HG02885 (cell line): ENCODE data around the gene CAMTA1.

Experiments used
- ATAC-seq: cut with Tn5 transposase; IDR thresholded peaks from one replicate; pipeline ENCODE4 v1.9.1; 2021; ENCODE audit warnings: mild to moderate bottlenecking; ENCODE audit not compliant: unreplicated experiment, poor library complexity

Gene CAMTA1

DNA sequence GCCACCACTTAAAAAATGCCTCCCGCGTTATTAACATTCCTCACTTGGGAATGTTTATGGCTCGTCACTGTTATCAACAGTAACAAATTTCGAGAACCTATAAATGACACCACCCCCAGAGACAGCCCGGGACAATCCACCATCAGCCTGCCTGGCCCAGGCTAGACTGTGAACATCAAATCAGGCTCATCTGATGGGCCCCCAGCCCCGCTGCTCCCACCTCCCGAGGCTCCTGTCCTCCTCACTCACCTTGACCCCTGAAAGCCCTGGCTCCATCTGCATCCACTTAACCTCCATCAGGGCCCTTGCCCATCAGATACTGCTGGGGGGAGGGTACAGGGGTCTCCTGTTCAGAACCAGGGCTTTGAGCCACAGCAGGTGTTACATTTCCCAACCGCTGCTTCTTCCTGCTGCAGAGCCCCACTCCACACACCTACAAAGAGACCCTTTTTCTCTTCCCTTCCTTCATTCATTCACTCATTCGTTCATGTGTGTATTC is 829.4 kb downstream of the CAMTA1 start:
- no peak for ATAC-seq

DNA sequence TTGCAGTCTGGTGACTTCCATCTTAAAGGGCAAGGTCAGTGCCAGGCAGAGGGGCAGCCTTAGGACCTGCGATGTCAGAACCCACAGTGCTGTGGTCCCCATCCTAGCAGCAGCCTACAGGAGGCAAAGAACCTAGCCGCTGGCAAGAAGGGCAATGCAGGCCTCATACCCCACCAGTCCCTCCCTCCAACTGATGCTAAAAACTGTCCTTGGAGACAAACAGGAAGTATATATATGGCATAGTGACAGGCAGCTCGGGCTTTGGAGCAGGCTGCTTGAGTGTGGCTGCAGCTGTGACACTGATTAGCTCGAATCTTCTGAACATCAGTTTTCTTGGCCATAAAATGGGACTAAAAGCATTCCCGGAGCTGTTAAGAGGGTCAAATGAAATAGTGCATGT is 829.9 kb downstream of the CAMTA1 start:
- no peak for ATAC-seq

DNA sequence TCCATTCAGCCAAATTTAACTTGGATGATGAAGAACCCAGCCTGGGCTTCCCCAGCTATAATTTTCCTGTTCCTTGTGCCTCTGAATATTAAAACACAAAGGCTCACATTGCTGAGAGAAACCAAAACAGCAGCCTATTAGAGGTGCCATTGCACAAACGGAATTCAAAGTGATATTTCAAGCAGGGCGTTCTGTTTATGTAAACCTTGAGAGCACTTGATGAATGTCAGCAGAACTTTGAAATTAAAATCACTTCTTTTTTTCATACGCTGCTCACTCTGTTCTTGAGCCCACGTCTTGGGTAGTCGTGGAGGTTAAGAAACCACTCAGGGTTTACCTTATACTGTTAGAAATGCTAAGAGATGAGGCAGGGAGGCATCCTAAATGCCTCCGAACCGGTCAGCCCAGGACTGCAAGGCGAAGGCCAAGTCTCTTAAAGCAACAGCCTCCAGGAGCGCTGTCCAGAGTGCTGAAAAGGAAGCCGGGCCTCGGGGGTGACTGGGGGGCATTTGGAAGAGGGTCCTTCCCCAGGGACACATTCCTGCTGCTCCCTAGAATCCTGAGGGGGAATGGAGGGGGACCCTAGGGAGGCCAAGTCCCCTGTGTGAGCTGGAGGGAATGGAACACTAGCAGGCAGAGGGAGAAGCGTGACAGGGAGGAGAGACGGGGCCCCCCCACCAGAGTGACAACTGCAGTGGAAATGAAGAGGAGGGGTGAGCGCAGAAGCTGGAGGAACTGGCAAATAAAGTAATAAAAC is 831.0 kb downstream of the CAMTA1 start:
- no peak for ATAC-seq

DNA sequence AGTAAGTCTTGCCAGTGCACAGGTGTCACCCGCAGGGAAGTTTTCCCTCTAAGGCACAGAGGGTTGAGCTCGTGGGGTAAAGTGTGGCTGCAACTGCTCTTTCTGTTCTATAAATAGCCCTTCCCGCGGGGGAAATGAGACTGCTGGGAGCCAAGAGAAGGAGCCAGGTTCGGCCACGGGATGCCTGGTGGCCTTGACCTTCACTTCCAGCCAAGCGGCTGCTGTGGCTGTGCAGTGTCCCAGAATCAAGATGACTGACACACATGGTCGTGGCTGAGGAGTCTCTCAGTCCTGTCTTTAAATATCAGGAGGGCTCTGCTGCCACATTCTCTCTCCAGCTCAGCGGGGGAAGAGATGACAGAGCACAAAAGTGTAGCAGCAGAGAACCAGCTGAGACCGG is 831.7 kb downstream of the CAMTA1 start:
- no peak for ATAC-seq

DNA sequence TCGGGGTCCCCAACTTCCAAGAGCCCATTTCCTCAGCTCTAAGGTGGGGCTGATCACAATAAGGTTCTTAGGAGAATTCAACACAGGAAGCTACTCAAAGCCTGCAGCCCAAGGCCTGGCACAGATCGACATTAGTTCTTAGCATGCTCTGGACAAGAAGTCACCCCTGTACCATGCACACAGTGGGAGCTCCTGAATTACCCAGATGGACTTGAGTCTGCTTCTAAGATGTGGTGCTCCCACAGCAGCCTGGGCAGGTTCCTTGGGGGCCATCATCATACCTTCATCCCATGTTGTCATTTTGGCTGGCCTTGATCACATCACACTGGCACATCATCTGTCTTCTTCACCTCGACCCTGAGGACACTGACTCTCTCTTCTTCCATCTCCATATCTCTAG is 832.6 kb downstream of the CAMTA1 start:
- no peak for ATAC-seq

DNA sequence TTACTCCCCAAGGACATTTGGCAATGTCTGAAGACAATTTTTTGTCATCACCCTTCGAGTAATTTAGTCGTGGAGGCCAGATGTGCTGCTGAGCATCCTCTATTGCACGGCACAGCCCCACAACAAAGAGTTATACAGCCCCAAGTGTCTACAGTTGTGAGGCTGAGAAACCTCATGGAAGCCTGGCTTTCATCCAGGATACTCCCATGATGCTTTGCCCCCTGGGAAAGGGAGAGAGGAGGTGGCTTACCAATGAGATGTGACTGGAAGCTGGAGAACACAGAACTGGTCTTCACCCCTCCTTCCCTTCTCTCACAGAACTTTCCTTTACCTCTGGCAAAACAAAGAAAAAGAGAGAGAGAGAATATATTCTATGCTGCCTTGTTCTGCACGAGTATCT is 834.9 kb downstream of the CAMTA1 start:
- ATAC-seq: no peak

DNA sequence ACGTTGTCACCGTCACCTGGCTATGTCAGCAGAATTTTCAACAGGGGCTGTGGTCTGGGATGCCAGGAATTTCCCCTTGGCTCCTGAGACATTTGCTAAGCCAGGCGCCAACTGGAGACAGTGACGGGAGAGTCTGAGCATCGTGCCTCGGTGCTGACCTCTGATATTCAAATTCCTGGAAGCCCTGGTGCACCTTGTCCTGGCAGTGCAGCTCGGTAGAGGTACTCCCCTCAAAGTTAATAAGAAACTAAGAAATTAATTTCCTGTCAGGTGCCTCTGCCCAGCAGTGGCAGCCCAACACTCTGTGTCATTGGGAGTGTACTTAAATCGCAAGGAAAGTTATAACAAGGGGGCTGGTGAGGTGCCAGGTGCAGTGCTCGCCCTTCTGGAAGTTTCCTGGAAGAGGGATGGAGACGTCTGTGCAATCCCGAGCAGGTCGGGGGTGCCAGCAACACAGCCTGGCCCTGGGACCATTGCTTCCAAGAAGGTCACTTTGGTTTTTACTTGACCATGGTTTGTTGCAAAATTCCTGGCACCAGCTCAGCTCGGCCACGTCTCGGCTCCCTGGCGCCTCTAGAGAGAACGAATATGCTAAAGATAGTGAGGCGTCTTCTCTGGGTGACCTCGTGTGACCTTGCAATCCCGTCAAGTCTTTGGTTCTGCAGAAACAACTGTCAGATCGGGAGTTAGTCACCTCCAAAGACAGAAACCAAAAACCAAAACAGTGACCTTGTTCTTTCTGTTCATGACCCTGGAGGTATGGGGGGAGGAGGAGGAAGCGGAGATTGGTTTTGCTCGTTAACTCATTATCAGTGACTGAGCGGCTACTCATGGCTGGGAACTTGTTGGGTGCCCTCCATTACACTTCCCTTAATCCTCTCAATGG is 836.3 kb downstream of the CAMTA1 start:
- no peak for ATAC-seq

DNA sequence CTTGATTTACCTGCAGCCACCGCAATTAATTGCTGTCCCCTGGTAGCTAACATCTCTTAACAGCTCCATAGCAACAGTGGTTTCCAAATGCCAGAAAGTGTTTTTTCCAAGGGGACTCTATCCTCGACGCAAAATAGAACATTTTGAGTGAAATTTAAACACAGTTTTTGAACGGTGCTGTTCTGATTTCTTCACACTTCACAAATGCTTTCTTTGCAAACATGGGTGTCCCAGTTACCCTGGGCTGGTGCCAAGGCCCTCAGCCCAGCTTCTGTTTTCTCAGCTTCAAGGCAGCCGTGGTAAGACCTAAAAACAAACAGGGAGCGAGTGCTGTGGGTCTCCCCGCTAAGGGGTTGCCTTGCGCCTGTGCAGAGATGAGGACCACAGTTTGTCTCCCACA is 838.6 kb downstream of the CAMTA1 start:
- ATAC-seq: no peak

DNA sequence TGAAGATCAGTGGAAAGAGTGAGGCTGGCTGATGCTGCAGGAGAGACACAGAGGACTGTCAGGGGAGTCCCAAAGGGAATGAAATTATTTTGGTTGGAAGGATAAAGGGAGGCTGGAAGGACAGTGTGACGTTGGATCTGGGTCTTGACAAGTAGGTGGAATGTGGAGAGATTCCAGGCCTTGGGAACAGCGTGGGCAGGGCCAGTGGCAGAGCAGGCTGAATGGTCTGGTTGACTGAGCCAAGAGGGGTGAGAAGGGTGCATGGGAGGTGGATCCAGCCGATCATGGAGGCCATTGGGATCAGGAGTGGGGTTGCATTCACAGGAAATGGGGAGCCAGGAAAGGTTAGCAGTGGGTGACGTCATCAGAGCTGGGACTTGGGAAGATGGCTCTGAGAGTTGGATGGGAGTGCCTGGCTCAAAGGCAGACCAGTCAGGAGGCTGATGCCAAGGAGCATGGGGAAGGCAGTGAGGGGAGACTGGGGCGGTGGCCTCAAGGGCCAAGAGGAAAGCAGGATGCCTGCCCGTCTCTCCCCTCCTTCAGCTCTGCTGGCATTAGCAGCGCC is 839.6 kb downstream of the CAMTA1 start:
- ATAC-seq: no peak

DNA sequence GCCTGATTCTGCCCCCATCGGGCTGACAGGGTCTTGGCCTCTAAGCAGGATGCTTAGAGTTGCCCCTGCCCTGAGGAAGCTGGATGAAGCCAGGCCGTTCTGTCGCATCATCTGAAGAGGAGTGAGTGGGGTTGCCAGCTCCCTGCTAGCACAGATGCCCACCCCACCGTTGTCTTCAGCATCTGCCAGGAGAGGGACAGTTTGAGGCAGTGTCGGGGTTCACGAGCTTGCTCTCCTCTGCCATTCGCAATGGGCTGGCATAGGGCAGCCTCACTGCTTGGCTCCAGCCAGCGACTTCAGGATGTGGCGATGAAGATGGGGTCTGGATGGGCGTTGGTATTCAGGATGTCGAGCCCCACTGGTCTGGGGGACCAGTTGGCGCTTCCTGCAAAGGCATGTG is 840.1 kb downstream of the CAMTA1 start:
- no peak for ATAC-seq

DNA sequence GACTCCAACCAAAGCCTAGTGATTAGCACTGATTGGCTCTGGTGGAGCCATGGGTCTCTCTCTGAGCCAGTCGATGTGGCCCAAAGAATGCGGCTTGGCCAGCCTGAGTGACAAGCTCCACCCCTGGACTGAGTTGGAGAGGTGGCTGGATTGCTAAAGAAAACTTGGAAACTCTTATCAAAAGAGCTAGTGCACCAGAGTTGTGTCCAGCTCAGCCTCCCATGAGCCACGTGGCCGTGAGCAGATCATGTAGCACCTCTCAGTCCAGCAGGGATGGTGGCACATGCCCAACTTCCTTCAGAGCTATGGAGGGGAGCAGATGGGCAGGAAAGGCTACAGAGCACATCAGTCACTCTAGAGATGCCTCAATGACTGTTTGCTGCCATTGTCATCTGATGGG is 843.0 kb downstream of the CAMTA1 start:
- ATAC-seq: no peak

DNA sequence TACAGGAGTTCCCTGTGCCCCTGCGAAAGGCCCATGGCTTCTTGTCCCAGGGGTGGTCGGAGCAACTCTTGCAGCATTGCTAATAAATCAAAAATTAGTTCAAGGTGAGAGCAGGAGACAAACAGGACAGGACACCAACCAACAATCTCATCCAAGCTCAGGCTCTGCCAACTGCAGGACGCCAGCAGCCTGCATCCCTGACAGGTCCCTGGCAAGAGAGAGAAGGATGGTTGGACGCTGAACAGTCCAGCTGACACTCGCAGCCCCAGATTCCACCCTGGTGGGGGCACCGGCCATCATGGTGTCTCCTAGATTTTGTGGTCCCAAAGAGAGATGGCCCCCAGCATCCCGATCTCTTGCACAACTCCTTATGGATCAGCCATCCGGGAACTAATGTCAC is 843.8 kb downstream of the CAMTA1 start:
- no peak for ATAC-seq

DNA sequence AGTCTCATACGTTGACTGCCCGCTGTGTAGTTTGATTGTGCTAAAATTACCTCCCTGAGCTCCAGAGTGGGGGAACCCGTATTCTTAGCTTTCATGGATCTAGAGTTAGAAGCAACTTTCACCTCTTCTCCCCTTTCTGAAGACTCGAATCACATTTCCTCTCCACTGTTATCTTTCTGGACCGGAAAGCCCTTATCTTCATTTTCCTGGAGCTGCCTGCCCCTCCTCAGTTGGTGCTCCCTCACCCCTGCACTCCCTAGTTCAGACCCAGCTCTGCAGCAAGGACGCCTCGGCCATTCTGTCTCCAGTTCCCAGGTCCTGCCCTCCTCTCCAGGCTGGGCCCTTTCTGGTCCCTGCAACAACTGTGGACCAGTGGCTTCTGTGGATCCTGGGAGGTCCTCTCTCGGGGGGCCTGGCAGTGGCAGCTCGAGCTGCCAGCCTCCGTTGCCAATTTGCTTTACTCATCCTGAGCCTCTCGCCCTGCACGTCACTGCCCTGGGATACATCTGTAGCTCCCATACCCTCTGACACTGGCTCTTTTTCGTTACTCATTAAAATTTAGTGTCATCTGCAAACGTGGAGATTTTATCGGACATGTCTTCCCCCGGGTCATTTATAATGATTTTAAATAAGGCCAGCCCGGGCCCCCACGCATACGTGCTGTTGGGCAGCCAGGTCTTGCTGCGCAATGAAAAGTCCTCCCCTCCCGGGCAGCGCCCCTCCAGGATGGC is 844.4 kb downstream of the CAMTA1 start:
- no peak for ATAC-seq

DNA sequence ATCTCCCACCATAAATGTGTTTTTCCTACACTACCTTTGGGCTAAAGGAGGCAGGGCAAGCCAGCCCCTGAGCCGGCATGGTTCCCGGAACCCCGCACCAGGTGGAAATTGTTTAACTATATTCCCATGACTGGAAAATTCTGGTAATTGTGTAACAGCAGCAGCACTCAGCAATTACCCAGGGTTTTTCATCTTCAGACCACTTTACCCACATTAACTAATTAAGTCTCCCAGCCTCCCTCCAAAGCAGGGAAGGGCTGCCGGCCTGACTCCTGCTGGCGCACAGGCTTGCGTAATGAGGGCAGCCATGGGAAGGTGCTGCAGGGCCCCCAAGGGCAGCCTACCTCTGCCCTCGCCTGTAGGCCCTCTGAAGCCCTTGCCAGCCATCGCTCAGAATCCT is 845.1 kb downstream of the CAMTA1 start:
- no peak for ATAC-seq

DNA sequence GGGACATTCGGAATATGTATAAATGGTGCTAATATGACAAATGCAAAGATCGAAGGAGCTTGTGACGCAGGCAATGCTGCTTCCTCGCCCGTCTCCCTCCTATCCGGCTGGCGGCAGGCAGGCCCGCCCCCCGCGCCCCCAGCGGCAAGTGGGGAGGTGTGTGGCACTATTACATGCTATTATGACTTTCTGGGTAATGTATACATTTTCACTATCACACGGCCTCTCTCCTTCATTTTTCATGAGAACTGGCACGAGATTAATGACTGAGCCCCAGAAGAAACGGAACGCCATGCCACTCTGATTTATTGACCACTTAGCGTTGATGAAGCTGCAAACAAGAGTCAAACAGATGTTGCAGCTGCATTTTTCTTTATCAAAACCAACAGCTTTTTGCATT is 846.9 kb downstream of the CAMTA1 start:
- no peak for ATAC-seq

DNA sequence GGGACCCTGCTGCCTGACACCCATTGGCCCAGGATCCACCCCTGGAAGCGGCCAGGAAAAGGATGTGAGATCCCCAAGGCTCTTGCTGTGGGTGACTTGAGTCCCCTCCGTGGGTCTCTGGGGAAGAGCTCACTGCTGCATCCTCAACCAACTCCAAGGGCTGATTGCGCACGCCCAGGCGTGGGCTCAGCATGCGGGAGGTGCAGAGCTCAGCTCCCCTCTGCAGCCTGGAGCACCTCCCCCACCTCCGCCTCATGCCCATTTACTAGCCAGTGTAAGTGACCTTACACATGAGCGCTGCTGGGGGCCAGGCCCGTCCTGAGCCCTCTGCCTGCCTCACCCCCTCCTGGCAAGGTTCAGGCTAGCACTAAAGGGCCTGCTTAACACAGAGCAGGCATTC is 847.4 kb downstream of the CAMTA1 start:
- ATAC-seq: no peak

DNA sequence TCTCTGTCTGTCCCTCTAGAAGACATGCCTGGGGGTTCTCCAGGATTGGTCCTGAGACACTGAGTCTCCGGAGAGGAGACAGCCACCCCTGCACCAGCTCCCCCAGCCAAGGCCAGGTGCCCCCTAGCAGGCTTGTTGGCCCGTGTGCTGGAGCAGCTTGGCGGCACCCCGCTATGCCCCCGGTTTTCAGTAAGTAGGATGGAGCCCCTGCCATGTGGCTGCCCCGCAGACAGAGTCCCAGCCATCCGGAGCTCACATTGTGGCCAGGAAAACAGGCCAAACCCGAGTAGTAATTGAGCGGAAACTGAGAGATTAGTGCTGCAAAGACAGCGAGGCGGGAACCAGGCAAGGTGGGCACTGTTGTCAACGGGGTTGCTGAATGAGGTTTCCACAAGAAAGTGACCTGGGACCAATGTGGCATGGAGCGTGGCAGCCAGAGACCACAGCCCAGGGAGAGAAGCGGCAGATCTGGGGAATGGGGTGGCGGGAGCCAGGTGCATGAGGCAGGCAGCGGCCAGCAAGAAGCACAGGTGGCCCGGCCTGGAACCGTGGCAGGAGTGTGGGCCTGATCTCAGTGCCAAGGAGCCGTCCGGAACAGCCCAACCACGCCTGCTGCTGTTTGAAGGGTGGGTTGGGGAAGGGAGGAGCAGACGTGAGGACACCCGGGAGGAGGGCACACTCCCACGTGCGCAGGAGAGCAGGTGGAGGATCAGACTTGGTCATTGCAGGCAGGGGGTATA is 848.4 kb downstream of the CAMTA1 start:
- no peak for ATAC-seq

DNA sequence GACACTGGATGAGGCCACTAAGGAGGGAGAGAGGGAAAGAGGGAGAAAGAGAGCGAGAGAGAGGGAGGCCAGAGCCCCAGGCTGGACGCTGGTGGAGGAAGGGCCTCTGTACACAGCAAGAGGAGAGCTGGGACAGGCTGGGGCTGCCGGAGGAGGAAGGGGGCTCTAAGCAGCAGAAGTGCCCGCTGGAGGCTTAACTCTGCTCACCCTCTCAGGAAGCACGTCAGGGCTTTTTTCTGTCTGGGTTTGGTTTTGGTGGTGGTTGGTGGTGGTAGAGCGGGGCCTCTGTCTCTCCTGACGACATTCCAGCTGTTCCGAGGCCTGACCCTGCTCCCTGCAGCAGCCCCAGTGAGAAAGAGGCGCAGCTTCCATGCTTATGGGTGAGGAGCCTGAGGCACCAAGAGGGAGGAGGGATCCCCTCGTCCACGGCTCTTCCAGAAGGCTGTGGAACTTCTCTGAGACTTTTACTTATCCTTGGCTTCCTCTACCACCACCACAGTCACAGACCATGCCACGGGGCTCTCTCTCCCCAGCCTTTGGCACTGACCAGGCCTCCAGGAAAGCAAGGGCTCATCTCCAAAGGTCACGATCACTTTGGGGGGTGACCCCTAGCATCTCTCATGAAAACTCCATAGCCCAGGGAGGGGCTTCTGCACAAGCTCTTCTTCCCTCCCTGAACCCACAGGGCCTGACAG is 849.4 kb downstream of the CAMTA1 start:
- ATAC-seq: no peak

DNA sequence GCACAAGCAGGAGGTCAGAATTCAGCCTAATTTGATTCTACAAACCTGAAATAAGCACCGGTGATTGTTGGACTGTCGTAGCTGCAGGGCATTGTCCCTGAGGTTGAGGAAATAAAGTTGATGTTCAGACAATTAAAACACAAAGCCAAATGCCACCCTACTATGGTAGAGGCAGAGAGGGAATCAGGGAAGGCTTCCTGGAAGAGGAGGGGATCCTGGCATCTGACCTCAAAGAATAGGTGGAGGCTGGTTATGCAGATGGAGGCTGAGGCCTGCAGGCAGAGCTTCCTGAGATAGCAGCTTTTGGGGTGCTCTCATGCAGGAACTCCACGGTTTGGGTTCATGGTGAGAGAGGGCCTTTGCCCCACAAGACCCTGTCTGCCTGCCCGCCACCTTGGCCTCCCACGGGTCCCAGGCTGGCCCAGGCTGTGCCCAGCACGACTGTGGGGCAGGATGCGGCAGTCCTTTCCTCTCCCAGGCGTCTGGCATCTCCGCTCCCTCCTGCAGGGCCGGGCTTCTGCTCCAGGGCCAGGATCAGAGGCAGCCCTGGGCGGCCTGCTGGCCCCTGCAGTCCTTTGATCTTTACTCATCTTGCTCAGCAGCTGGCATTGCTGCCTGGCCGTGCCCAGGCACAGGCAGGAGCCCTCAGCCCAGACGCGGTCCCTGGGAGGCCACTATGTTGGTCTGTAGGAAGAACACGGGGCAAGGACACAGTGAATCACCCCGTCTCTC is 851.7 kb downstream of the CAMTA1 start:
- no peak for ATAC-seq
